ENCODE measurements around the gene ADCK2.
"Not testable (repeated sequence)": the region's sequence is repeated elsewhere in the genome, so short reads cannot be mapped to it uniquely, and the experiment has no call there.

Gene ADCK2

DNA sequence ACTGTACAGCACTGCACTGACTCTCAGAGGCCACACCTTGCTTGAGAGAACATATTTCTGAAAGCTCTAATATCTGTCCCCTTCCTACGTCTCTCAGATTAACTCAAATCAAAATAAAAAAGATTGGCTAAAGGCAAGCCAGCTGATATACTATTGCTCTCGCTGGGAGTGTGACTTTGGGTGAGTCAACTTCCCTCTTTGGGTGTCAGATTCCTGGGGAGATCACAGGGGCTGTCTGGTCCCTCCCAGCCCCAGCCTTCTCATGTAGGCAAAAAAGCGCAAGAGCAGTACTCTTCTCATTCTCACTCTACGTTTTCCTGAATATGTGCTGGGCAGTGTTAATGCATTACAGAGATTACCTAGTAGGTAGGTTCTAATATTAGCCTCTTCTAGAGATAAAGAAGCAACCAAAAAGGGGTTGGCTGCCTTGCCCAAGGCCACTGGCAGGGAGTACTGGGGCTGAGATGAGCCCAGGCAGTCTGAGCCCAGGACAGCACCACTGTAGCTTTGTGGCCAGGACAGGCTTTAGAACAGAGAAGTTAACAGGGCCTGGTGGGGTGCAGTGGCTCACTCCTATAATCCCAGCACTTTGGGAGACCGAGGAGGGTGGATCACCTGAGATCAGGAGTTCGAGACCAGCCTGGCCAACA is 23.1 kb upstream of the ADCK2 start:
- no peak for DNase-seq

DNA sequence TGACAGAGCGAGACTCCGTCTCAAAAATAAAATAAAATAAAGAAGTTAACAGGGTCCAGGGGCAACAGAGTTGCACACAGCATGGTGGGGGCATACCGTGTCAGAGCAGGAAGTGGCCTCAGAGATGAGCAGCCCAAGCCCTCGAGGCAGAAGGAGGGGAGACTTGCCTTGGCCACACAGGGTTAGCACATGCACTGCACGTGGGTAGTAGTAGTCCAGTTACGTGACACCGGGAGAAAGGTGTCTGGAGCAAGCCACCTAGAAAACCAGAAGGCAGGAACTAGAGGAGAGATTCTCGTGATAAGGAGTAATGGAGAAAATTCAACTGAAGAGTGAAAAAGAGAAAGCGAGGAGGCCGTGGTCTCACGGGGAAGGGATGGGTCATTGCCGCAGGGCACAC is 22.4 kb upstream of the ADCK2 start:
- DNase-seq, result no peak

DNA sequence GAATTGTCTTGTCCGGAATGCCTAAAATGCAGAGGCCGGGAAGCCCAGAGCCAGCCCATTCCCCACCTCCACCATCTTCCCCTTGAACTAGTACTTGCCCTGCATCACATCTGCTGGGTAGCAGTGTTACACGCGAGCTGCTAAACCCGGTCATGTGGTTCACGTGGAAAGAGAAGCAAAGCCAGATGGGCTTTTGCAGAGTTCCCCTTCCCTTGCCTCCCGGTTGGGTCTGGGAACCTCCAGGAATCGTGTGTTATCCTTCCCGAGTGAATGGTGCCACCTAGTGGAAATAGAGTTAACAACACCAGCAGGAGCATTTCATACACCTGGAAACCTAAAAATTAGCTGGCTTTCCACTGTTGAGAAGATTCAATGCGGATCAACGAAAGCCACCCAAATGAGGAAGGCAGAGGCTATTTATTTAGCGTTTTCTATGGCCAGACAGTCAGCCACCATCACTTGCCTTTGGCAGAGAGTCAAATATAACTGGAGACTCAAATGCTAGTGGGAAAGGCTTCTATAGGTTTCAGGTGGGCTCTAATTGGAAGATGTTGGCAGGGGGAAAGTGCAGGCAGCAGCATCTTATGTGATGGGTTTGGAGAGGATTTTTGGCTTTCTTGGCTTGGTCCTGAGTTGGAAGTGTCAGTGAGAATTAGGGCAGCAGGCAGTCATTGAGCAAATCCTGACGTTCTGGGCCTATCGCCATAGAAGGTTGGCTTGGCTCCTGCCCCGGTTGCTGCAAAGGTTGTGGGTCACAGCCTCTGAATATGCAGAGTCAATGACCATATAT is 19.2 kb upstream of the ADCK2 start:
- DNase-seq, result peak; percentile 76

DNA sequence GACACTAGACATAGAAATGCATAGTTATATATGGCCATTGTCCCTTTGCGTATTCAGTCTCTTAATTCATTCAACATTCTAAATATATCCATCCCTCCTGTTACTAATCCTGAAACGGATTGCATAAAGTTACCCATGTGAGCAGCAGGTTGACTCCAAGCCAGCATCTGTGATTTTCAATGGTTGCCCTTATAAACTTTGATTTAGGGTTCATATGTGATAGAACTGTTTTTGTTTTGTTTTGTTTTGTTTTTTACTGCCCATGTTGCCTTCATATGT is 18.7 kb upstream of the ADCK2 start:
- DNase-seq, result no peak

DNA sequence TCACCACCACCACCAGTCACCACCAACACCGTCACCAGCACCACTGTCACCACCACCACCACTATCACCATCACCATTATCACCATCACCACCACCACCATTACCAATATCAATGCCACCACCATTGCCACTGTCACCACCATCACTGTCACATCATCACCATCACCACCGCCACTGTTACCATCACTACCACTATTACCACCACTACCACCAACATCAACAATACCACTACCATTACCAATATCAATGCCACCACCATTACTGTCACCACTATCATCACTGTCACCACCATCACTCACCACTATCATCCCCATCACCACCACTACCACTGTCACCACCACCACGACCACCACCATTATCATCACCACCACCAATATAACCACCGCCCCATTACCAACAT is 18.1 kb upstream of the ADCK2 start:
- no peak for DNase-seq

DNA sequence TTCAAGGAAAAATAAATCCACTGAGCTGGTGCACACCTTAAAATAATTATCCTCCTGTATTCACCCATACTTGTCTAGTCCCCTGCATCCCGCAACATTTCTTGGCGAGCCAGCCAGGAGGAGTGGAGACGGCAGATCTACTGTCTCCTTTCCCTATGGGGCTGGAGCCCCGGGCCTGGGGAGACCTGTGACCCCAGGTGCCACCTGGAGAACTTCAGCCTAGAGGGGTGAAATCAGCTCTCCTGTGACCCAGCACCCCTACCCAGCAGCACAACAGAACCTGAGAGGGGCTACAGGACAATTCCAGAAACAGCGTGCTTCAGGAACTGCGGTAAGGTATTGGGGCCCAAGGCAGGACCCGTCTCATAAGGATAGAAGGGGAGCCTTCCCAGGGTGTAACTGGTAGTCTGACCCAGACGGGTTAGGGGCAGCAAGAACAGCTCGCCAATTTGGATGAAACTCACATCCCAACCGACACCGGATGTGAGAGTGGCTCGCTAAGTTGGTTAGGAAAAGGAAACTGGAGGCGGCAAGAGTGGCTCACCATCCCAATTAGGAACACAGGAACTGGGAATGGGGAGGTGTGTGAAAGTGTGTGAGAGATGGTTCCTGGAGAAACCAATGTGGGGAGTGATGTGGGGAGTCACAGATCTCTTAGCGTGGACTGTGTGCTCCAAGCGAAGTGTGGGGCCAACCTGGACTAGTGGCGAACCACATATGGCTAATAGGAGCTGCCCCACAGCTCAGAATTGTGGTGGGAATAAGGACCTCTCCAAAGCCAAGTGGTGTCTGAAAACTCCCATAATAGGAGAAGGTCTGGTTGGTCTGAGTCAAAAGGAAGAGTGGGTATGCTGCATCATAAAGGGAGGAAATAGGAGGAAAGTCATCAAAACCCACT is 17.0 kb upstream of the ADCK2 start:
- no peak for DNase-seq

DNA sequence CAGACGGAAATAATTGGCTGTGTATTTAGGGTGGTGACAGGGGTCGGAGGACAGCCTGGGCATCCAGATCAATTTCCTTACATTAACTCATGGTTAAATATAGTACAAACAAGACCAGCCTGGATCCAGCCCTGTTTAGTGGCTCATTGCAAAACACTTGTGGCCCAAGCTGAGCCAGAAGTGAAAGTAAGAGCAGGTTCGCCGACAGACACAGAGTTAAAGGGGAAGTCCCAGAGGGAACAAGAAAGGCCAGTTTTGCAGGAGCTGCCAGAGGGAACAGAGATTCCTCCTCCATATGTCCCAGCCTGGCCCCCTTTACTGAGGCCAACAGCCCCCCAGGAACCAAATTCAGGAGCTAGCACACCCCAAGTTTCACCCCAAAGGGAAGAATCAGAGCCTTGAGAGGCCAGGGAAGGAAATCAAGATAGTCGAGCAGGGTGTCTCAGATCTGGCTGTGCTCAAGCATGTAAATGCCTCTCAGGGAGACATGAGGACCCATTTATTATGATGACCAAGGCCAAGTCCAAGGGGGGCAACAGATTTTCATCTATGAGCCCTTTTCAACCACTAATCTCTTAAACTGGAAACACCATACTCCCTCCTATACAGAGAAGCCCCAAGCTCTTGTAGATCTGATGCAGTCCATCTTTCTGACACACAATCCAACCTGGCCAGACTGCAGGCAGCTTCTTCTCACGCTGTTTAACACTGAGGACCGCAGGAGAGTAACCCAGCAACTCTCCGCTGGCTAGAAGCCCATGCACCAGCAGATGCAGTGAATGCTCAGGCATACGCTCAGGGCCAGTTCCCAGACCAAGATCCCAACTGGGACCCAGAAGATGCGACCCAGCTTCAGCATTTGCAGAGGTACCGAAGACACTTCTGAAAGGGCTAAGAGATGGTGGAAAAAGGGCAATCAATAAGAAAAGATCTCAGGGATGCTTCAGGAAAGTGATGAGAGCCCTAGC is 15.9 kb upstream of the ADCK2 start:
- DNase-seq, result no peak

DNA sequence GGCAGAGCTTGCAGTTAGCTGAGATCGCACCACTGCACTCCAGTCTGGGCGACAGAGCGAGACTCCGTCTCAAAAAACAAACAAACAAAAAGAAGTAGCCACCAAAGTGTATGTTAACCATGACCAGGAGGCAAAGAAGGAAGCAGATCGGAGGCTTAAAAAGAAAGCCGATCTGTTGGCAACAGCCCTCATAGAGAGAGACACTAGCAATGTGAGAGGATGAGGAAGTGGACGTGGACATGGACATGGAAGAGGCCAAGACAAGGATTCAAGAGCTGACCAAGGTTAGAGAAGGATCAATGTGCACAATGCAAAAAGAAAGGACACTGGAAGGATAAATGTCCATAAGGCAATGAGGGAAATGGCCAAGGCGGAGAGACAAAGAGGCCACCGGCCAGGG is 14.9 kb upstream of the ADCK2 start:
- DNase-seq, result no peak

DNA sequence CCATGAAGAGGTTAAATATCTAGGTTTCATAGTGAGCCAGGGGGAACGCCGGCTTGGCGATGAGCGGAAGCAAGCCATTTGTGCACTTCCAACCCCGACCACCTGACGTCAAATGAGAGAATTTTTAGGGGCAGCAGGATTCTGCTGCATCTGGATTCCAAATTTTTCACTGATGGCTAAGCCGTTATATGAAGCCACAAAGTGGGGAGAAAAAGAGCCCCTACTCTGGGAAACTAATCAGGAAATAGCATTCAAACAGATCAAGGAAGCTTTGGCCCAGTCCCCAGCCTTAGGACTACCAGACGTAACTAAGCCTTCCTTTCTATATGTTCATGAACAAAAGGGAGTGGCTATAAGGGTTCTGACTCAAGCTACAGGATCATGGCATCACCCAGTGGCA is 12.9 kb upstream of the ADCK2 start:
- no peak for DNase-seq

DNA sequence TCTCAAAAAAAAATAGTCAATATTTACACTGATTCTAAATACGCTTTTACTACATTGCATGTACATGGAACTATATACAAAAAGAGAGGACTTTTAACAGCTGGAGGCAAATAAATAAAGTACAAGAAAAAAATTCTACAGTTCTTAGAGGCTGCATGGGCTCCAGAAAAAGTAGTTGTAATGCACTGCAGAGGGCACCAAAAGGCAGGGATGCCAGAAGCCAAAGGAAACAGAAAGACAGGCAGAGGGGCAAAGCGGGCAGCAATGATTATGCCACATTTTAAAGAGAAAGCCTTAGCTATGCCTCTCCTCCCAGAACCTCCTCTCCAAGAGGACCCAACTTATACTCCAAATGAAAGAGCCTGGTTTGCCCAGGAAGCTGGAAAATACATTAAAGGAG is 11.6 kb upstream of the ADCK2 start:
- no peak for DNase-seq

DNA sequence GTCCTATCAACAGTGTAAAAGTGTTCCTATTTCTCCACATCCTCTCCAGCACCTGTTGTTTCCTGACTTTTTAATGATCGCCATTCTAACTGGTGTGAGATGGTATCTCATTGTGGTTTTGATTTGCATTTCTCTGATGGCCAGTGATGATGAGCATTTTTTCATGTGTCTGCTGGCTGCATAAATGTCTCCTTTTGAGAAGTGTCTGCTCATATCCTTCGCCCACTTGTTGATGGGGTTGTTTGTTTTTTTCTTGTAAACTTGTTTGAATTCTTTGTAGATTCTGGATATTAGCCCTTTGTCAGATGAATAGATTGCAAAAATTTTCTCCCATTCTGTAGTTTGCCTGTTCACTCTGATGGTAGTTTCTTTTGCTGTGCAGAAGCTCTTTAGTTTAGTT is 9.8 kb upstream of the ADCK2 start:
- DNase-seq, result not testable (repeated sequence)

DNA sequence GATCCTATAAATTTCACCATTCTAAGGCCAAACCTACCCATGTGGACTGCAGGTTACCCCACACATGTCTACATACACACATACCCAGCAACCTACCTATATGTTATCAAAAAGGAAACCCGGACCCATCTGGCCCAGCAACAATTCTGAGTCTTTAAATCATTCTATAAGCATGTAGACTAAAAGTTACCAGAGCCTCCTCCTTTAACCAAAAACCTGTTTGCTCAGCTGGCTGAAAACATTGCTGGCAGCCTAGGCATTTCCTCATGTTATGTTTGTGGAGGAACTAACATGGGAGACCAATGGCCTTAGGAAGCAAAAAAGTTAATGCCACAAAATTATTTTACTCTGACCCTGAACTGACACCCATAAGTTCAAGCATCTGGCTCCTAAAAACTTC is 5.3 kb upstream of the ADCK2 start:
- no peak for DNase-seq

DNA sequence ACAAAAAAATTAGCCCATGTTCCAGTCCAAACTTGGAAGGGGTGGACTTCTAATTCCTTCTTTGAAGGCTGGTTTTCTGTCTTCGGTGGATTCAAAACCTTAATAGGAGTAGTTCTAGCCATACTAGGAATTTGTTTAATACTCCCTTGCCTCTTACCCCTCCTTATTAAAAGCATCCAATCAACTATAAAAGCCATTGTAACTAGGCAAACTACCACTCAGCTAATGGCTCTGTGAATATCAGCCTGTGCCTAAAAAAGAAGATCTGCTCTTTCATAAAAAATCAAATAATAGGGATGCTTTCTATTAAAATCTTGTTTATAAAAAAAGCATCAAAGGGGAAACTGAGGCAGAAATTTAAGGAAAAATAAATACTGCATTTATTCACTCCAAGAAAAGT is 4.1 kb upstream of the ADCK2 start:
- no peak for DNase-seq

DNA sequence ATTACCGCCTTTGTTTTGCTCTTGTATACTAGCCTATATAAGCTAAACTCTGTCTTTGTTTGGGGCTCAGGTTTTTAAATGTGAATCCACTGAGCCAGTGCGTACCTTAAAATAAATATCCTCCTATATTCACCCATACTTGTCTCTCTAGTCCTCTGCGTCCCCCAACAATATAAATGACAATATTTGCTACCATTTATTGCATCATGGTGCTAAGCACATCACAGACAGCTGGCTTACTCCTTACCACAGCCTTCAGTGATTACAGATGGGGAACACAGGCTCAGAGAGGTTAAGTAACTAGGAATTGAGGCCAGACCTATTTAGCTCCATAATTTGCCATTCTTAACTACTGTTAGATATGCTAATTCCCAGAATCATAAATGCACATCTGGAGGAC is 3.4 kb upstream of the ADCK2 start:
- DNase-seq, result no peak

DNA sequence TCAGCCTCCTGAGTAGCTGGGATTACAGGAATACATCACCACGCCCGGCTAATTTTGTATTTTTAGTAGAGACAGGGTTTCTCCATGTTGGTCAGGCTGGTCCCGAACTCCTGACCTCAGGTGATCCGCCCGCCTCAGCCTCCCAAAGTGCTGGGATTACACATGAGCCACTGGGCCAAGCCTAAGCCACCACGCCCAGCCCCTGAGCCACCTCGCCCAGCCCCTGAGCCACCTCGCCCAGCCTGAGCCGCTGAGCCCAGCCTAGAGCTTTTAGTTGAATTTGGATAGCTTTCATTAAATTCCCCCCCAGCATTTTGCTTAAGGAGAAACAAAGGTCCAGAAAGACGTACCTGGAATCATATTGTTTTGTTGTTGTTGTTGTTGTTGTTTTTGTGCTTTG is 2.9 kb upstream of the ADCK2 start:
- not testable (repeated sequence) for DNase-seq

DNA sequence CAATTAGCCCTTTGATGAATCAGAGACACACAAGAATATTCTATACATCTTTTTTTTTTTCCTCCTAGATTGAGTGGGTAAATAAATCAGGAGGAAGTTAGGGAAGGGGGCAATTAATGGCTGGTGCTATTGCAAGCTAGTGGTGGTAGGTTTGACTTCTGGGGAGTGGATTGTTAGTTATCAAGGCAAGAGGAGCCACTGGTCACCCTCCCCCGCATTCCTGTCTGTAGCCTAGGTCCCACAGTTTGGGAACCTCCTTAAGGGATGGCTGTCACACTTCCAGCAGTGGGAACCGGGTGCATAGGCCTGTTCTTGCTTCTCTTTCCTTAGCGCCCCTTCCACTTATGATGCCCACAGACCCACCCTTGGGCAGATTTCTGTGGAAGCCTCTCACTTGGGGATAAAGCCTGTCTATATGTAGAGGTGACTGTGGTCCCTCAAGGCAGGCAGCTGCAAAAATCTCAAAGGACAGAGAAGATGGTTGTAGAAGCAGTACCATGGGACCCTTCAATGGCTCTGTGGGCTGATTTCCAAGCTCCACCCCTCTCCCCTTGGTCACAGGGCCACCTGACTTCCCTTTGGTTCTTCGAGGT is 2.3 kb upstream of the ADCK2 start:
- no peak for DNase-seq

DNA sequence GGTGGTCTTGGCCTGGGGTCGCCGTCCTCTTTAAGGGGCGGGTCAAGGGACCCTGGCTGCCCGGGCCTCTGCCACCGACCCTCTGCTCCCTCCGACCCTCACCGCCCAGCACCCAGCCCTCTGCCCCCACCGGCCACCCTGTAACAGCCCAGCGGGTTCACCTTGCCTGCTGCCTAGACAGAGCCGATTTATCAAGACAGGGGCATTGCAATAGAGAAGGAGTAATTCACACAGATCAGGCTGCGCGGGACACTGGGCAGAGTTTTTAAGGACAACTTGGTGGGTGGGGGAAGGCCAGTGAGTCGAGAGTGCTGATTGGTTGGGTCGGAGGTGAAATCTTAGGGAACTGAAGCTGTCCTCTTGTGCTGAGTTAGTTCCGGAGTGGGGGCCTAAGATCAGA is 779 bp upstream of the ADCK2 start:
- no peak for DNase-seq

DNA sequence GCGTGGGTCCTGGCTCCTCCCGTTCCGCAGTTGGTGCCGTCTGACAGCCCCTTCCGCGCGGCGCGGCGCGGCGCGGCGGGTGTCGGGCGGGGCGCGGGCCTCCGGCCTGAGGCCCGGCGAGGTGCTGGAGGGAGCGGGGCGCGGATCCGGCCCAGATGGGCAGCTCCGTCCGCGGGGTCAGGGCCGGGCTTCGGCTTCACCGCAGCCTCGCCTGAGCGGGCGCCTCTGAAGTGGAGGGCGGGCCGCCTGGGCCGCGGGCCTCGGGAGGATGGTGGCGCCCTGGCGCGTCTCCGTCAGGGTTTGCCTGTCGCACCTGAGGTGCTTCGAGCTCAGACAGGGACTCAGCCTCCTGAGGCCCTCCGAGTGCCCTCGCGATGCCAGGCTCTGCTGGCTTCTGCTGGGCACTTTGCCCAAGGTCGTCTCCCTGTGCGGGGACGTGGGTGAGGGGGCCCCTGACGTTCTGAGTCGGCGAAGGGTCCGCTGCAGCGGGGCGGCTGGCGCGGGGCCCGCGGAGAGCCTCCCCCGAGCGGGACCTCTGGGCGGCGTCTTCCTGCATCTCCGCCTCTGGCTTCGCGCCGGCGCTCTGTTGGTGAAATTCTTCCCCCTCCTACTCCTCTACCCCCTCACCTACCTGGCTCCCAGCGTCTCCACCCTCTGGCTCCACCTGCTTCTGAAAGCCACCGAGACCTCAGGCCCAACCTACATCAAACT is 473 bp downstream of the ADCK2 start:
- DNase-seq, result peak; percentile 63

DNA sequence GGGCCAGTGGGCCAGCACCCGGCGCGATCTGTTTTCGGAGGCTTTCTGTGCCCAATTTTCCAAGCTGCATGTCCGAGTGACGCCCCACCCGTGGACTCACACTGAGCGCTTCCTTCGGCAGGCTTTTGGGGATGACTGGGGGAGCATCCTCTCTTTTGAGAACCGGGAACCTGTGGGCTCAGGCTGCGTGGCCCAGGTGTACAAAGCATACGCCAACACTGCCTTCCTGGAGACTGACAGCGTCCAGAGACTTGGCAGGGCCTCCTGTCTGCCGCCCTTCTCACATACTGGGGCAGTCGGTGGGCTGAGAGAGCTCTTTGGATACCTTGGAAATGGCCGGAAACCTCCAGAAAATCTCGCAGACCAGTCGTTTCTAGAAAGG is 1.0 kb downstream of the ADCK2 start:
- DNase-seq, result no peak

DNA sequence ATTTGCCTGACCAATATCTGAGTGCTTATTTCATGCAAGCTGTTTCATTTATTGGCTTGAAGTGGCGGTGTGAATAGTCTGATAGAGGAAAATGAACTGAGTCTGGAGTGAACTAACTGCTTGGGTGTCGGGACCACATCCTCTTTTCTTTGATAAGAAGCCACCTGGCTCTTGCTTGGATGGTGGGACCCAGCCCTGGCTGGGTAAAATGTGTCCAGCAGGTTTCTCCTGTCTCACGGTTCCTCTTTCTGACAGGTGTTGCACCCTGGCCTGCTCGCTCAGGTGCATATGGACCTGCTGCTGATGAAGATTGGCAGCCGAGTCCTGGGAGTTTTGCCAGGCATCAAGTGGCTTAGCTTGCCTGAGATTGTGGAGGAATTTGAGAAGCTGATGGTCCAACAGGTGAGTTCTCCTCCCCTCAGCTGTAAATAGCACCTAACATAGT is 1.6 kb downstream of the ADCK2 start:
- DNase-seq, result peak; percentile 70

DNA sequence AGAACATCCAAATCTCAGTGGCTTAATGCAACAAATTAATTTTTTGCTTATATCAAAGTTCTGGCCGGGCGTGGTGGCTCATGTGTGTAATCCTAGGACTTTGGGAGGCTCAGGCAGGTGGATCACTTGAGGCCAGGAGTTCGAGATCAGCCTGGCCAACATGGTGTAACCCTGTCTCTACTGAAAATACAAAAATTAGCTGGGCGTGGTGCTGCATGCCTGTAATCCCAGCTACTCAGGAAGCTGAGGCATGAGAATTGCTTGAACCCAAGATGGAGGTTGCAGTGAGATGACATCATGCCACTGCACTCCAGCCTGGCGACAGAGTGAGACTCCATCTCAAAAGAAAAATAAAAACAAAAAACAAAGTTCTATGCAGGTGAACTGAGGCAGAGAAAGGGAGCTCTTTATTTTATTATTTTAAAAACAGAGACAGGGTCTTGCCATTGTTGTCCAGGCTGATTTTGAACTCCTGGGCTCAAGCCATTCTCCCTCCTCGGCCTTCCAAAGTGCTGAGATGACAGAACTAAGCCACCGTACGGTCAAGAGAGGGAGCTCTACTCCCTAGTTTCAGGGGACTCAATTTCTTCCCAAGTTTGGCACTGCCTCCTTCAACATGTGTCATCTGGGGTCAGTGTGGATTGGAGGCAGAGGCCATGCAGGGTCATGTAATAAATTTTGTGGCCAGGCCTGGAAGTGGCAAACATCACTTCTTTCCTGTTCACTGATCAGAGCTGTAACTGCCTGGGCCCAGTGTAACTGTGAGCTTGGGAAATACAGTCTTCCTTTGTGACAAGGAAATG is 2.4 kb downstream of the ADCK2 start:
- DNase-seq, result peak; percentile 22
